ENCODE data around the gene STARD3.

Gene STARD3

GRCh38 chr17:39614545-39615157 is 22.3 kb upstream of the STARD3 start:
- Histone ChIP-seq H3K9me3 (ENCODE audit: low read depth, low read length) (no peaks in the 10 kb centered on the region), H3K4me3 (no peak overlapping the region), H3K9ac (ENCODE audit: insufficient read length) (no peak overlapping the region), H3K27ac (no peak overlapping the region), H3K36me3 (ENCODE audit: insufficient read depth, low read length) (no peaks in the 10 kb centered on the region)
- no peak for TF ChIP-seq EZH2 (IDR thresholded peaks at IDR 0.05)
- TF ChIP-seq POLR2AphosphoS5 (IDR thresholded peaks at IDR 0.05; ENCODE audit: borderline replicate concordance, low read depth, low read length) = no peak
- TF ChIP-seq FOXP2 (optimal IDR thresholded peaks at IDR 0.05; ENCODE audit: control extremely low read depth, extremely low read length, insufficient read depth) = no peak
- no peak for DNase-seq (ENCODE audit: low read depth, low spot score)

DNA sequence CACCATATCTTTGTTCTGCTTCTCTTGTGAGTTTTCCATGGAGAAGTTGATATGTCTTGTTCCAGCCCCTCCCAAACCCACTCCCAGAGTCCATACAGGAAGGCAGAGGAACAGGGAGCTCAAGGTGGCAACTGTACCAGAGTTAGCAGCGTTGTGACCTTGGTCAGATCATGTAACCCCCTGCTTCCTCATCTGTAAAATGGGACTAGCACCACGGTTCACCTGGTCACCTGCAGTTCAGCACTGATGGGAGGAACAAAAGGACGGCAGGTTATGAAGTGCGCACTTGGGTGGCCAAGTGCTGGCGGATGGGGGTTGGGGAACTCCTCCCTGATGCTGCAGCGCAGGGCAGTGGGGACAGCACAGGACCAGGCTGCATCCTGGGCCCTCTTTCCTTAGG is 21.5 kb upstream of the STARD3 start:
- no peak overlapping the region for H3K9ac ChIP-seq (ENCODE audit: insufficient read length)
- H3K9me3 ChIP-seq (ENCODE audit: low read depth, low read length) = no peaks in the 10 kb centered on the region
- no peak for DNase-seq (ENCODE audit: low read depth, low spot score)
- H3K36me3 ChIP-seq (ENCODE audit: insufficient read depth, low read length) = no peaks in the 10 kb centered on the region
- no peak overlapping the region for H3K4me3 ChIP-seq
- TF ChIP-seq POLR2AphosphoS5 (IDR thresholded peaks at IDR 0.05; ENCODE audit: borderline replicate concordance, low read depth, low read length) = no peak
- TF ChIP-seq FOXP2 (optimal IDR thresholded peaks at IDR 0.05; ENCODE audit: control extremely low read depth, extremely low read length, insufficient read depth) = no peak
- no peak for TF ChIP-seq EZH2 (IDR thresholded peaks at IDR 0.05)
- H3K27ac ChIP-seq = no peak overlapping the region

DNA sequence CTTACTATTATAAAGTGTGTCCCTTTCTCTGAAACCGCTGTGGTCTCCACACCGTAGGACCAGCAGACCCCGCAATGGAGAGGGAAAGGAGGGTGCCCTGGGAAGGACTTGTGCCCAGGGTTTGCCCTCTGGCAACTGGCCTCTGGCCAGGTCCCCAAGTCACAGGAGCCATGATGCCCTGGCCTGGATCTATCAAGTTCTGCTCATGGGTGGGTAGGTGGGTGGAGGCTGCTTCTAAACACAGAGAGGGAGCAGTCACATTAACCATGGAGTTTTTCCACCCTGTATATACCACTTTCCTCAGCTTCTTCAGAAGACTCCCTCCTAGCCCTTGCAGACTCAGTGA is 19.9 kb upstream of the STARD3 start:
- no peak for DNase-seq (ENCODE audit: low read depth, low spot score)
- H3K36me3 ChIP-seq (ENCODE audit: insufficient read depth, low read length) = no peaks in the 10 kb centered on the region
- peak overlapping the region; percentile 89; the same call in 1 of the 2 replicates for H3K4me3 ChIP-seq
- H3K9me3 ChIP-seq (ENCODE audit: low read depth, low read length) = no peaks in the 10 kb centered on the region
- no peak overlapping the region for H3K27ac ChIP-seq
- TF ChIP-seq FOXP2 (optimal IDR thresholded peaks at IDR 0.05; ENCODE audit: control extremely low read depth, extremely low read length, insufficient read depth) (no peak), EZH2 (IDR thresholded peaks at IDR 0.05) (no peak), POLR2AphosphoS5 (IDR thresholded peaks at IDR 0.05; ENCODE audit: borderline replicate concordance, low read depth, low read length) (no peak)
- no peak overlapping the region for H3K9ac ChIP-seq (ENCODE audit: insufficient read length)

GRCh38 chr17:39617446-39618245 is 19.3 kb upstream of the STARD3 start:
- H3K9ac ChIP-seq (ENCODE audit: insufficient read length) = no peak overlapping the region
- no peak overlapping the region for H3K27ac ChIP-seq
- no peak for TF ChIP-seq POLR2AphosphoS5 (IDR thresholded peaks at IDR 0.05; ENCODE audit: borderline replicate concordance, low read depth, low read length)
- TF ChIP-seq EZH2 (IDR thresholded peaks at IDR 0.05) = no peak
- TF ChIP-seq FOXP2 (optimal IDR thresholded peaks at IDR 0.05; ENCODE audit: control extremely low read depth, extremely low read length, insufficient read depth) = no peak
- no peak for DNase-seq (ENCODE audit: low read depth, low spot score)
- no peaks in the 10 kb centered on the region for H3K9me3 ChIP-seq (ENCODE audit: low read depth, low read length)
- H3K36me3 ChIP-seq (ENCODE audit: insufficient read depth, low read length) = no peaks in the 10 kb centered on the region
- H3K4me3 ChIP-seq = peak overlapping the region; percentile 89

- H3K27ac ChIP-seq = no peak overlapping the region
- peak overlapping the region; percentile 71 for H3K9ac ChIP-seq (ENCODE audit: insufficient read length)
- TF ChIP-seq FOXP2 (optimal IDR thresholded peaks at IDR 0.05; ENCODE audit: control extremely low read depth, extremely low read length, insufficient read depth) = no peak
- 0 out of 2 replicates have a peak, but pooled peaks have one; percentile 17 for TF ChIP-seq POLR2AphosphoS5 (IDR thresholded peaks at IDR 0.05; ENCODE audit: borderline replicate concordance, low read depth, low read length)
- no peak for TF ChIP-seq EZH2 (IDR thresholded peaks at IDR 0.05)
- peak overlapping the region; percentile 89 for H3K4me3 ChIP-seq
- DNase-seq (ENCODE audit: low read depth, low spot score) = no peak
- no peaks in the 10 kb centered on the region for H3K36me3 ChIP-seq (ENCODE audit: insufficient read depth, low read length)
- no peaks in the 10 kb centered on the region for H3K9me3 ChIP-seq (ENCODE audit: low read depth, low read length)
These were observed 18.6 kb upstream of the STARD3 start for GRCh38 chr17:39618246-39618913.

DNA sequence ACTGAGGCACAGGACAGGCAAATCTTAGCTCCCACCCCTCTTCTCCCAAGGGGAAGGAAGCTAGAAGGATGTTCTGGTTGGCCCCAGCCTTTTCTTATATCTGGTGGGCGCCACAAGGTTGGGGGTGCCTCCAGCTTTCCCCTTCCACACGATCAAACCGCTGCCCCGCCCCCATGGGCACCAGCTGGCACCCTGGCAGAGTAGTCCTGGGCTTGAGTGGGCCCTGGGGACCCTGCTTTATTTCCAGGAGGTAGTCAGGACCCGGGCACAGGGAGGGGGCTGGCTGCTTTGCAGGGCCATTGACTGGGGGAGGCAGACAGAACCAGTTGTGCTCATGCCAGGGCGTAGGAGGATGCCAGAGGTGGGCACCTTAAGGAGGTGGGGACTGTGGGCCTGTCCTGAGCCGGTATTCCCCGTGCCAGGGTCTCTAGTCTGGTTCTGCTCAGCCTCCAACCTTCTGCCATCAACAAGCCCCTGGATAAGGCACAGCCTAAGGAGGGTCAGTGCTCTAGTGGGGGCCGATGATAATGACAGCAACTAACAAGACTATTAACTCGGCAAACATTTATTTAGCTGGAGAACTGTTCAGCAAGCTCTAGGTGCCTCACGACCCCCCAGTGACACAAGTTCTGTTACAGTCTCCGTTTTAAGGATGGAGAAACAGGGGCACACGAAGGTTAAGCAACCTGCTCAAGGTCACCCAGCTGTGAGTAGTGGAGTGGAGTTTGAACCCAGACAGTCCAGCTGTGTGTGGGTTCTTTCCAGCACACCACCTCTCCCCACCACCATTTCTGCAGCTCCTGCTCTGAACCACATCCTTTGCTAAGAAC is 17.8 kb upstream of the STARD3 start:
- Histone ChIP-seq H3K9me3 (ENCODE audit: low read depth, low read length) (no peaks in the 10 kb centered on the region), H3K36me3 (ENCODE audit: insufficient read depth, low read length) (no peaks in the 10 kb centered on the region), H3K27ac (no peak overlapping the region), H3K9ac (ENCODE audit: insufficient read length) (no peak overlapping the region), H3K4me3 (peak overlapping the region; percentile 89)
- TF ChIP-seq EZH2 (IDR thresholded peaks at IDR 0.05) (no peak), POLR2AphosphoS5 (IDR thresholded peaks at IDR 0.05; ENCODE audit: borderline replicate concordance, low read depth, low read length) (no peak), FOXP2 (optimal IDR thresholded peaks at IDR 0.05; ENCODE audit: control extremely low read depth, extremely low read length, insufficient read depth) (no peak)
- DNase-seq (ENCODE audit: low read depth, low spot score) = no peak

GRCh38 chr17:39619786-39620101 is 17.2 kb upstream of the STARD3 start:
- H3K9me3 ChIP-seq (ENCODE audit: low read depth, low read length) = no peaks in the 10 kb centered on the region
- no peak overlapping the region for H3K9ac ChIP-seq (ENCODE audit: insufficient read length)
- DNase-seq (ENCODE audit: low read depth, low spot score) = no peak
- no peak overlapping the region for H3K4me3 ChIP-seq
- H3K36me3 ChIP-seq (ENCODE audit: insufficient read depth, low read length) = no peaks in the 10 kb centered on the region
- TF ChIP-seq POLR2AphosphoS5 (IDR thresholded peaks at IDR 0.05; ENCODE audit: borderline replicate concordance, low read depth, low read length) = no peak
- TF ChIP-seq EZH2 (IDR thresholded peaks at IDR 0.05) = no peak
- no peak overlapping the region for H3K27ac ChIP-seq
